Stimulated activated CD4-positive, alpha-beta T cell treated with anti-CD3 and anti-CD28 coated beads, Interleukin-12 subunit alpha, Interleukin-12 subunit beta, amount 100 ng/mL, for 48 hours (primary cell): ENCODE results near the gene TNIK.

Experiments used
- DNase-seq, 3 donors: peaks; one replicate each; pipeline ENCODE4 v3.0.0-alpha.2; 2020; ENCODE audit warnings: low read depth in 2 of 3, low spot score in 1 of 3

Gene TNIK

DNA sequence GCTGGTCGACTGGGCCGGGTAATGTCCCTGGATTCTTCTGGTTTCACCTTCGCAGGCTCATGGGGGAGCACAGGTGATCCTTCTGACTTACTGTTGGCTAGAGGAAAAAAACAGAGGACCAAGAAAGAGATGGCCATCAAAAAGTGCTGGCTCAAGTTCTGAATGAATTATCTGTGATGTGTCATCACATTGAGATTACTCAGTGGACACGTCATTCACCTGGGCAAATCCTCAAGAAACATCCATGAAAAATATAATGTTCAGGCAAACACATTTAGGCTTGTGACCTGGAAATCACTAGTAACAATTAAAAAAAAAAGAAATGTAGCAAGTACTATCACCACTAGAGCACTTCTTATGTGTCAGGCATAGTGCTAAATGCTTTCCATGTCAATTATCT is 352.1 kb downstream of the TNIK start:
- no peak for DNase-seq

DNA sequence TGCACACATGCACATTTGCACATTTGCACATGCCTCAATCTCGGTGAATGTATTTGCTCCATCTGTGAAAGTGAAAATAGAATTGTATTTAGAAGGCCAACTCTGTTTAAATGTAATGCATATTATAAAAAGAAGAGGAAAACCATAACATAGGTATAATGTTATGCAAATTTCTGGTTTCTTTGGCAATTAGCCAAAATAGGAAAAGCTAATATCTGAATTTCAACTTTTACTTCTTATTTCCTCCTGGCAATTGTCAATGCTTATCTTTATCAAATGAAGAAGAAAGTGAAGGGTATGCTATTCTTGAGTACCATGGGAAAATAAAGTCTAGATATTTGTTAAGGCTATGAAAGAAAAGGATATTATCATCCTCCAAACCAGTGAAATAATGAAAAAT is 357.0 kb downstream of the TNIK start:
- DNase-seq = no peak

DNA sequence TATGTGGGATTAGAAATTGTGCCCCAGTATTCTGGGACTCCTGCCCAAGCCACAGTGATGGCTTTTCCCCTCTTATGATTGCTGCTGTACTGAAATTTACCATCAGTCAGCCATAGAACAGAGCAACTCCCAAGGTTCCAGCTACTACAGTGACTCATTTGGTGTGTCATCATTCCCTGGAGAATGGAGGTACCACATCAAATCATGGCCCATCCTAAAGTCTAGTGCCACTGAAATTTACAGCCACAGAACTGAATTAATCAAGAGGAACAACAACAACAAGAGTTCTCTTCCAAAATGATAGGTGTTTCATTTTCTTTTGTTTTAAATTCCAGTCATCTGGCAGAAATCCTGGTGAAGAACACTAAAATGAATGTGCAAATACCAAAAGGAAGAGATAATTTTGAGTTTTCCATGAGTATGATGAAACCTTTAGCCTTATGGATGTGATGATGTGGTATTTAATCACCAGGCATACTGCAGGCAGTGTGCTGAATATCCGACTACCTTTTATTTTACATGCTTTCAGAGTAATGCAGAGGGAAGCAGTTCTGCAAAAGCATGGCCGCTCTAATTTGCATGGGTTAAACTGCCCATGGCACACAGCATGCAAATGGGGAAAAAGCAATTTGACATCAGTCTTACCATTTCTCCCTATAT is 358.1 kb downstream of the TNIK start:
- no peak for DNase-seq

DNA sequence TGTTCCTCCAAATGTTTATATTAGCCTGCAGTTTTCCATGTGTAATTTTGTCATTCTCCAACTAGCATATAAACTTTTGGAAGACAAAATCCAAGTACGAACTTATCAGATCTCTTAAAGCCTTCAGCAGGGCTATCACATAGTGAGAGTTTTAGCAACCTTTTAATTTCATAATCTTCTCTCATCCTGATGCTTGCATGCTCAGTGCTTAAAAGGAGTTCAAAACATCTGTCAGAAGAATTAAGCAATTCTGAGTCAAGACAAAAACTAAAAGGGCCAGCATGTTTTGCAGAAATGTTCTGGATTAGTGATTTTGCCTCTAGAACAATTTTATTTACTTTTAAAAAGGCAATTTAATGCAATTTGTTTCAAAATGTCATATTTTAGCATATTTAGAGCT is 360.3 kb downstream of the TNIK start:
- DNase-seq = no peak

DNA sequence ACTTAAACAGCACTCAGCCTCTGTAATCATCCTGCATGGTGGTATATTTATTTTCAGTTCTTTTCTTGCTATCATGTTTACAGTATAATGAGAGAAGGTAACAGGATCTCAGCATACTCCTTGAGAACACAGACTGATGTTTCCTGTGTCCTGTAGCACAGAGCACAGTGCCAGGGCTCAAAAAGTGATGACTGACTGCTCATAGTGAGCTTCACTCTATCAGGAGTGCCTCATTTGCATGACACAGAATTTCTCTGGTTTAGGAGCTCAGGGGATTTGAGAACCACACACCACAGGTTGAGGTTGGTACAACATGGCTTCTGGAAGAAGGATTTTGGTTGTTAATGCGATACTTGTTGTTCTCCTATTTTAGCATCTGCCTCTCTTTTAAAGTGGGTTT is 365.1 kb downstream of the TNIK start:
- DNase-seq = no peak

DNA sequence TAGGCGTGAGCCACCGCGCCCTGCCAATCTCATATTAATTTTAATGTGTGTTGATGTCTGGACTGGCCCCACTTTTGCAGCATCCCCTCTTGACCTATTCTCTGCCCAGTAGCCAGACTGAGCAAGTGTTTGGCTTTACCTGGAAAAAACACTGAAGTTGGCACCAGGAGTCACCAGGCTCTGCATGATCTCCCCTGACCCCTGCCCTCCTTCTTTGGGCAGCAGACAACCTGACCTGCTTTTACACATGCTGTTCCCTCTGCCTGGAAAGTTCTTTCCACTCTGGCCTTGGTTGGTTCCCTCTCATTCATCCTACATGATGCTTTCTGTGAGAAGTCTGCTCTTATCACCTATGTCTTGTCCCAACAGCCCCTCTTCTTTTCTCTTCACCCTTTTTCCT is 365.8 kb downstream of the TNIK start:
- DNase-seq = no peak

DNA sequence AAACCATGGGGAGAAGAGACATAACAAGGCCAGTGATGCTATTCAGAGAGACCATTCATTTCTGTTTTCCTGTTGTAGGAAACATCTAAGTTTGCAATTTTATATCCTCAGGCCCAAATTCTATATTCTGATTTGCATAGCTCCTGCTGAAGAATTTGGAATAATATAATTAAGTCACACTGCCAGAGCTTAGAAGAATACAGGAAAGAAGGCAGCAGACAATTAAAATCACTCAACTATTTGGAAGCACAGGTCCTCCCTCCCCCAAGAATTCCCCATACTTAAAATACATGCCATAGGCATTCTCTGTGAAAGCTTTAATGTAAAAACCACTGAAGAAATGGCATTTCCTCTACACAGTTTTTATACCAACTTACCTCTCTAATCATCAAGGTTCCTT is 366.7 kb downstream of the TNIK start:
- no peak for DNase-seq

DNA sequence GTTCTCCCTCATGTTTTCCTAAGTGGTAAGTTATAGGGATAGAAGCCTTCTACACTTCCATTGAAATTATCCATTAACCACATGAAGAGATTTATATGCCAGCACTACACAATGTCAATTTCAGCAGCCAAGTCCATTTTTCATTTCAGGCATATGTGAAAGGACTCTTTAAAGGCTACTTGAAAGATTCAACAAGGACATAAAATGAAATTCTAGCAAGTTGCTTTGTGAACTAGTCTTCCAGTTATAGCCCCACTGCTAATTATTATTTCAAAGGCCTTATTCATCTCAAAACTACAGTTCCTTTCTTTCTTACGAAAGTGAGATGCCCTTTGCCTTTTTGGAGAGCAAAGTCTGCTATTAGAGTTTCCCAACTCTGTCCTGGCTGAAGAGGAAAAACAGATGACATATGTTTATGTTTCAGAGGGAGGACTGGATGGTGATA is 367.7 kb downstream of the TNIK start:
- DNase-seq = no peak

DNA sequence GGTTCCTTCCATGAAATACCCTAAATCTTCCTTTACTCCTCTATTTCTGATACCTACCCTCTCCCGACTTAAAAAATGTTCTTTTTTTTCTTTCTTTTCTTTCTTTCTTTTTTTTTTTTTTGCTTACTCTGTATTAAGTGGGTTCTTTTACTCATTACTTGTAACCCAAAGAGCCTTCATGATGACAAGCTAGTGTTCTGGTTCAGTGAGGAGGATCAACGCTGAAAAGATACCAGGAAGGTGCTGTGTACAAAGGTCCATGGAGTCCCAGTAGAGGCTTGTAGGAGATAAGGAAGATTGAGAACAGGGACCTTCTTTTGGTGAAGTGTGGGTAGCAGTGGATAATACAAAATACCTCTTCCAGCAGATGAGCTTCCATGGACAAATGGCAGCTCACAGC is 369.9 kb downstream of the TNIK start:
- no peak for DNase-seq

DNA sequence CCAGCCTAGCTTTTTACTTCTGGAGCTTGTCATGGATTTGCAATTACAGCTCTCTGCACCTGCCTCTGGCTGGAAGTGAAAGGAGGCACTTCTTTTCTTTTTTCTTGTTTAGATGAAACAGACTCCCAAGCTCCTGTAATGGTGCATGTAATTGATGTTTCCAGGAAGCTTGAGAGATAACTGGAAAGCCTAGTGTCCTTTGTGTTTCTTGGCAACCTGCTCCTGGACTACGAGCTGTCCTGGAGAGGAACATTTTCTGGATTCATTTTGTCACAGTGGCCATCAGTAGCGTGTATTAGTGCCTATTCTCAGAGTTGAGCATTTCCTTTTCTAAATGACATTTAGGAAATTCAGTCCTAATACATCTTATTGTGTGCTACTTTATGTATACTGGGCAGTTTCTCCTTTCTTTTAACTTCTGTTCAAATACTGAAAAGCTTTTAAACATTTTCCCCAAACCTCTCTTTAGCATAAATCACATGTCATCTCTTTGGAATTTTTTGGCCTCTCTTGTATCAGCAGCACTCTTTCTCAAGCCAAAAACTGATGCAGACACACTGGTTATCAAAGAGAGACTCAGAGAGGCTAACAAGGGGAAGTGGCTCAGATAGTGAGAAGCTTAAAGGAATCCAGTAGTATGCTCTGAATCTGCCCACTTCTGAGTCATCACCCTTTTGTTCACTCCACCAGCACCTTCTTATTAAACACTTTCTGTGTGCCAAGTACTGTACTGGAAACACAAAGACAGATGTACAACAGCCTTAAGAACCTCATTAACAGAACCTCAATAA is 371.0 kb downstream of the TNIK start:
- DNase-seq = no peak

DNA sequence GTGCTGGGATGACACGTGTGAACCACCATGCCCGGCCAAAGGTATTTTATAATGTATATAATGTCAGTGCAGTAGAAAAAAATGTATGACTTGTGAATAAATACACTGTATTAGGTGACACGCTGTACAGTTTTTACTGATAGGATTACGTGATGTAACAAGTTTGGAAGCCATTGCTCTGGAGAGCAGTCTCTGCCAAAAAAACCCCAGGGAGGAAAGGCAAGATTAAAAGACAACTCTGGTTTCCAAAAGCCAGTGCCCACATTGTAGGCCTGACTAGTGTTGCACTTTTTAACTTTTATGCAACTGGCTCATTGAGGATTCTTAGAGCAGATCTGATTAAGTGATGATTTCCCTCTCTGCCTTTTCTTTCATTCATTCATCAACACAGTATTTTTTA is 371.7 kb downstream of the TNIK start:
- no peak for DNase-seq

DNA sequence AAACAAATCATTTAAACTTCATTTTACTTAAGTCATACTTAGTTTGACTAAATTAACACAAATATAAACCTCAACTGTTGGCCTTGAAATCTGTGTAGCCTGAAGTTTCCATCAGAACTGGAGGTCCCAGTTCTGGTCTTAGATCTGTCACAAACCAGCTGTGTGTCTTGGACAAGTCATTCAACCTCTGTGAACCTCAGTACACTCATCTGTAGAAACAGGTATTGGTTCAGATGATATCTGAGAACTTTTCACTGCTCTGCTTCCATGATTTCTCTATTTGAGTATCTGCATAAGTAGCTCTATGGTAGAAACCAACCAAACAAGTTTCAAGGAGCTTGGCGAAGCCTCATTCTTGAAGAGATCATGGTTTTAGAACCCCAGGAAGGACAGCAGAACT is 373.3 kb downstream of the TNIK start:
- no peak for DNase-seq

DNA sequence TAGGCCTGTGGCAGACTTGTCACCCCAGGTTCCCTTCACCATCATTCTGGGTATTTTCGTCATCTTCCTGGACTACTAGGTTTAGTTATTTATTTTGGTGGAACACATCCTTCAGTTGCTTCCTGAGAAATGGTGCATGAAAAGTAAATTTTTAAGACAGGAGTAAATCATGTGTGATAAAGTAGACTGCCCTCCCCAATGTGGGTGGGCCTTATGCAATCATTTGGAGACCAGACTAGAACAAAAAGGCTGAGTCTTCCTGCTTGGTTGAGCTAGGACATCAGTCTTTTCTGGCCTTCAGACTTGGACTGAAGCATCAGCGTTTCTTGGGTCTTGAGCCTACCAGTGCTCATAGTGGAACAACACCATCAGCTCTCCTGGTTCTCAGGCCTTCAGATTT is 382.9 kb downstream of the TNIK start:
- no peak for DNase-seq

DNA sequence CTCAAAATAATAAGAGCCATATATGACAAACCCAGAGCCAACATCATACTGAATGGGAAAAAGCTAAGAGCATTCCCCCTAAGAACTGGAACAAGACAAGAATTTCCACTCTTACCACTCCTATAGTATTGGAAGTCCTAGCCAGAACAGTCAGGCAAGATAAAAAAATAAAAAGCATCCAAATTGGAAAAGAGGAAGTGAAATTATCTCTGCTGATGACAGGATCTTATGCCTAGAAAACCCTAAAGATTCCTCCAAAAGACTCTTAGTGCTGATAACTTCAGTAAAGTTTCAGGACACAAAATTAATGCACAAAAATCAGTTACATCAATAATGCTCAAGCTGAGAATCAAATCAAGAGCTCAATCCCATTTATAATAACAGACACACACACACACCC is 387.8 kb downstream of the TNIK start:
- no peak for DNase-seq

DNA sequence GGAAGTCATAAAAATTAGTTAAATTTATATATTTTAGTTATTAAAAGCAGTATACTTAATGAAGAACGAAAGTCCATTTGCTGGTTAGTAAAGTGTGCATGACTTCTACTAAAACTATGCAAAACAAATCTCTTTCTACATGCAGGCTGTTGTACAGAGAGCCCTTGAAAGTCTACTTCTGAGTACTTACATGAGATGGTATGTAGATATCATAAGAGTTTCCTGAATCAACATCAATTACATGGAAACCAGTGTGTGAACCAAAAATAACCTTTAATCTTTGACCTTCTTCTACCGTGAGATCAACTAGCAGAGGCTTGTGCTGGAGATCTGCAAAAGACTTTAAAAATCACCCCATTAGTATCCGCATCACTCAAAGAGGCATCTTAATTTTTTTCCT is 391.5 kb downstream of the TNIK start:
- no peak for DNase-seq

DNA sequence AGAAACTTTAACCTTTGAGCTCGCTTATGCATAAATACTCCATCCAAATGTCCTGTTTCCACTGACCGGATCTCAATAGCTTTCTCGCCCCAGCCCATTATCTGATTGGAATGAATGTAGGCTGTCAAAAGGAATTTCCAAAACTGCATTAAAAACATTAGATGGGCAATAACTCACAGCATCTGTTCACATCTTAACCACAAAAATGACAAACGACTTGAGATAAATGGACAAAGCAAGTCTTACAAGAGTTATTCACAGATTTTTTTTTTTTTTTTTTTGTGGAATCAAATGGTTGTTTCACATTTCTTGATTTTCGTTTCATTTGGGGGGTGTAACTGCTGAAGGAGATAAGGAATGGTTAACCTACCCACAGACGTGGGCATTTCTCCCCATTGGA is 394.0 kb downstream of the TNIK start:
- no peak for DNase-seq

DNA sequence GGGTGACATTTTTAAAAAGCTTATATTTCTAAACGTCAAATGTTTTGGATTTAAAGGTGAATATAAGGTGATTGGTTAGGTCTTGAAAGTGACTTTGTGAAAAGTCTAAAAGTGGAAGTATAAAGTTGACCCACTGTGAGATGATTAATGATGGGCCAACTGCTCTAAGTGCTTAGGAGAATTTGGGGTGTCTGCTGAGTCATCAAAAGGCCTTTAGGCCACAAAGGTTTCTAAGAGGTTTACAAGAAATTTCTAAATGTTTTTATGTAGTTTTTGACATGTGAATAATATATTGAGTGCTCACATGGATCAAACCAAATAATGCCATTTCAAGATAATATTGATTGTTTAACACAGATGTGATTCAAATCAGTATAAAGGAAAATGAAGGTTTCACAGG is 394.5 kb downstream of the TNIK start:
- no peak for DNase-seq

DNA sequence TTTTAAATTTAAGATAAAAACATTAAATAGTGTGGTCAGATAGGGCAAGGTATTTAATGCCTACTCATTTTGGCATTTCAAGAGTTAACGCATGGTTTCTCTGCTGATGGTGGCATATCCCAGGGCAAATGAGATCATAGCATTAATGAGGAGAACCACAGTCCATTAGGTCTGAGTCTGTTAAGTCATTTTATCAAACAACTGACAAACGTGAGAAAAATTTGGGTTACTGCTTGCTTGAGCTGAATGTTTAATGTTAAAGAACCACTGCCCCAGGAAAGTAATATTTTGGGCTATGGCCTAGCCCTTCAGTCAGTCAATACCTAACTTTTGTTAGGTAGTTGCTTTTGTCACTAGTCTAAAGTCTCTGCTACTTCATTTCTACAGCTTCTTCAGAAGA is 395.7 kb downstream of the TNIK start:
- DNase-seq = no peak

DNA sequence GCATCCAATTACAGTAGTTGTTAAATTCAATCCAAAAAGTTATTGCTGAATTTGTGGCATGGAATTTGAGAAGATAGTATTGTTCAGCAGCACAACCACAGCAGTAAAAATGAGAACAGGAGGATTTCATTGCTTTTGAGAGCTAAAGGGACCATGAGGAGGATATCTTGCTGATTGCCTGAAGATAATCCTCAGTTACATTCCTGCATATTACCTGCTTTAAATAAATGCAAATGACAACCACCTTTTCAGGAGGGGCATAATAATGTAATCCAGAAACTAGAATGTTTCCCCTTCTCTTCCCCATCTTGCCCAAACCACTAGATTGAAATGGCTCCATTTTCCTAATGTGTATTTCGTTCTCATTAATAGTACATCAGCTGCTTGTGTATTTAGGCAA is 398.5 kb downstream of the TNIK start:
- no peak for DNase-seq

DNA sequence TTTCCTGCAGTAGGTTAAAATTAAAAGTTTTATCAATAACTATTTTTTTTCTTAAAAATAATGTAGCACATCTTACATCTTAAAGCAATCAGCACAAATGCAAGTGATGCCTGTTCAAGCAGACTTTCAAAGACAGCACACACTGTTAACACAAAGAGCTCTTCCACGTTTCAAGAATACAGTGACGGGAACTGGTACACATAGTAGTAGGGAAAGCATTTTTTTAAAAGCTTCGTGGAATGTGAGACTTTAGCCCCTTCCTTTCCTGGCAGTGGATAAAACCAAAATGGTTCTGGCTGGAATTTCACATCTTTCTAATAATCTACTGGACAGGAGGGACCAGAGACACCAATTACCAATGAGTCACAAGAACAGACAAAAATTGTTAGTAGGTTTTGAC is 400.2 kb downstream of the TNIK start:
- DNase-seq = no peak

DNA sequence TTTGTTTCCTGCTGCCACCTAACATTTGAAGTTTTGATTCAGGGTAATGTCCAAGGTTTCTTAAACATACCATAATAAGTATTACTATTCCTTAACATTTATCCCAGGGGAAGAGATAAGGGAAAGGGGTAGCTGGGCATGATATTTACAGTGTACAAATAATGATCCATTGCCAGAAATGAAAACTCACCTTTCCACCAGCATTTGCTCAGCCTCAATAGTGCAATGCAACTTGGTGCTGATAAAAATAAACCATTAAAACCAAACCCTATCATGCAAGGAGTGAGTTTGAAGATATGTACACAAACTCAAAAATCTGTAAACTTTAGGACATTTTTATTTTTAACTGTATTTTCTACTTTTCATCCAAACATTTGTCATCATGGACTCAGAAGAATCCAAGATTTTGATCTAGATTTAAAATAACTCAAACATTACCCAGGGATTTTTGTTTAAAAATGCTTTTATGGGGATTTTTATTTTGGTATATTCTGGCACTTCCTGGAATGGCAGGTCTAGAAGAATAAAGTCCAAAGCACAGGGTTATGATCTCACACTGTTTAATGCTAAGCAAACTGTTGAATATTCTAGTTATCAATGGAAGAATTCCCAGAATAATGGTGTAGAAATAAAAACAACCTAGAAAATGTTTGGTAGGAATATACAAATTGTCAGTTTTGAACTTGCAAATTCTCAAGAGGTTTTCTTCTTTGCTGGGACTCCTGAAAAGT is 401.2 kb downstream of the TNIK start:
- no peak for DNase-seq

DNA sequence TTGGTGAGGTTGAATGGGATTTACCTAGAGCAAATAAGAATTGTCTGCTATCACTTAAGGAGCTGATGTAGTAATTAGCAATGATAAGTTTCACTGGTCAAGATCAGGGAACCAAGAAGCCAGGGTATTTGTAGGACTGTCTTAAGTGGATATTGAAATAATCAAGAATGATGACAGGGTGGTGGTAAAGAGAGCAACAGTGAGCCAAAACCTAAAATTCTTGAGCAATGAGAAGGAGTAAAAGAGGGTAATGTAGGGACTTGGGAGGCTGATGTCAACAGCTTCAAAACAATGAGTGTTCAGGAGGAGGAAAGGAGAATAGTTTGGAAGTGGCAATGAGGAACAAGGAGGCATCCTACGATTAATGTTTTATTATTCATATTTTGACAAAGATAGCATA is 402.1 kb downstream of the TNIK start:
- no peak for DNase-seq
